Liver (tissue), 3 donors: ENCODE results near the gene PUS3.
A peak's percentile ranks its signal among the peaks of the same experiment; 100 is the strongest.

Experiments
- FOXA1 ChIP-seq: IDR thresholded peaks from 2 replicates; pipeline ENCODE4 v1.6.1; 2016; ENCODE audit warnings: antibody characterized with exemption
- GABPA ChIP-seq, 2 donors: IDR thresholded peaks in 1 of 2; conservative IDR thresholded peaks in 1 of 2; 2 replicates each; pipeline ENCODE4 v1.6.1; 2016; ENCODE audit warnings: antibody characterized with exemption in 2 of 2, mild to moderate bottlenecking in 1 of 2, moderate library complexity in 1 of 2
- NR2F2 ChIP-seq: IDR thresholded peaks from 2 replicates; pipeline ENCODE4 v1.6.1; 2016; ENCODE audit warnings: antibody characterized with exemption
- SP1 ChIP-seq: IDR thresholded peaks from 2 replicates; pipeline ENCODE4 v1.6.1; 2018; ENCODE audit warnings: antibody characterized with exemption, mild to moderate bottlenecking
- YY1 ChIP-seq: IDR thresholded peaks from 2 replicates; pipeline ENCODE4 v1.6.1; 2016; ENCODE audit warnings: antibody characterized with exemption, mild to moderate bottlenecking
- TF ChIP-seq, protein P1 (sequence below): IDR thresholded peaks from 2 replicates; pipeline ENCODE4 v1.6.1; 2016; ENCODE audit warnings: antibody characterized with exemption, mild to moderate bottlenecking
- TF ChIP-seq, protein P2 (sequence below): fragments of 150-350 bp; IDR thresholded peaks from 2 replicates; pipeline ENCODE4 v1.5.1; 2017; ENCODE audit warnings: improper control_type of control experiment, low read depth, low read length; ENCODE audit not compliant: missing input control
- TF ChIP-seq, protein P3 (sequence below): IDR thresholded peaks from 2 replicates; pipeline ENCODE4 v1.6.1; 2016; ENCODE audit warnings: antibody characterized with exemption
- donor health status: healthy.
- donor health status: healthy.

DNA sequence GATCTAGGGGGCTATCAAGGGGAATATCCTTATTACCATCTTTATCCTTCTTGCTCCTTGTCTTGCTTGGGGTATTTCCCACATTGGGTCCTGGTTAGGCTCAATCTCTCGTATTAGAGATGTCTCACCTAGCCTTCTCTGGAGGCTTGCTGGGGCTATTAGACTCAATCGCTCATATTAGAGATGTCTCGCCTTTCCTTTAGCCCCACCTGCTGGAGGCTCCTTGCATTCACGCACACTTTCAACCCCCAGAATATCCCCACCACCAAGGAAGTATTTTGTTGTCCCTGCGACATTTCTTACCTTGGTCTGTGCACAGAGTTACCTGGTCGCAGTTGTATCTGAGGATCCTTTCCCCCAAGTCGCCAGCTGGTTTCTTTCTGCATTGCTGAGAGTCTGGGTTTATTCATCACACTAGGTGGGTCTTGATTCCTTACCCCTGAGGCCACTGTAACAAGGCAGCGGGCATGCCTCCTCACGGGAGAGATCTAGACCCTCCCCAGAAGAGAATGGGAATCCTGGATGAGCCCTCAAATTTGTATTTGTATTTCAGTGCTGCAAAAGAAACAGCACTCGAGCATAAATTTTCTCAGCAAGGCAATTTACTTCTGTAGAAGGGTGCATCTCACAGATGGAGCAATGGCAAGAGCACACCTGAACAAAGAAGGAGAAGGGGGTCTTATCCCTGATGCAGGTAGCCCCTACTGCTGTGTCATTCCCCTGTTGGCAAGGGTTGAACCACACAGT, 31.4 kb downstream of the PUS3 start:
- TF ChIP-seq FOXA1 = no peak
- TF ChIP-seq NR2F2 = no peak
- no peak for TF ChIP-seq YY1
- no peak for TF ChIP-seq GABPA (IDR thresholded peaks at IDR 0.05 in 1 of 2, conservative IDR thresholded peaks at IDR 0.05 in 1 of 2)
- TF ChIP-seq, protein P1, sequence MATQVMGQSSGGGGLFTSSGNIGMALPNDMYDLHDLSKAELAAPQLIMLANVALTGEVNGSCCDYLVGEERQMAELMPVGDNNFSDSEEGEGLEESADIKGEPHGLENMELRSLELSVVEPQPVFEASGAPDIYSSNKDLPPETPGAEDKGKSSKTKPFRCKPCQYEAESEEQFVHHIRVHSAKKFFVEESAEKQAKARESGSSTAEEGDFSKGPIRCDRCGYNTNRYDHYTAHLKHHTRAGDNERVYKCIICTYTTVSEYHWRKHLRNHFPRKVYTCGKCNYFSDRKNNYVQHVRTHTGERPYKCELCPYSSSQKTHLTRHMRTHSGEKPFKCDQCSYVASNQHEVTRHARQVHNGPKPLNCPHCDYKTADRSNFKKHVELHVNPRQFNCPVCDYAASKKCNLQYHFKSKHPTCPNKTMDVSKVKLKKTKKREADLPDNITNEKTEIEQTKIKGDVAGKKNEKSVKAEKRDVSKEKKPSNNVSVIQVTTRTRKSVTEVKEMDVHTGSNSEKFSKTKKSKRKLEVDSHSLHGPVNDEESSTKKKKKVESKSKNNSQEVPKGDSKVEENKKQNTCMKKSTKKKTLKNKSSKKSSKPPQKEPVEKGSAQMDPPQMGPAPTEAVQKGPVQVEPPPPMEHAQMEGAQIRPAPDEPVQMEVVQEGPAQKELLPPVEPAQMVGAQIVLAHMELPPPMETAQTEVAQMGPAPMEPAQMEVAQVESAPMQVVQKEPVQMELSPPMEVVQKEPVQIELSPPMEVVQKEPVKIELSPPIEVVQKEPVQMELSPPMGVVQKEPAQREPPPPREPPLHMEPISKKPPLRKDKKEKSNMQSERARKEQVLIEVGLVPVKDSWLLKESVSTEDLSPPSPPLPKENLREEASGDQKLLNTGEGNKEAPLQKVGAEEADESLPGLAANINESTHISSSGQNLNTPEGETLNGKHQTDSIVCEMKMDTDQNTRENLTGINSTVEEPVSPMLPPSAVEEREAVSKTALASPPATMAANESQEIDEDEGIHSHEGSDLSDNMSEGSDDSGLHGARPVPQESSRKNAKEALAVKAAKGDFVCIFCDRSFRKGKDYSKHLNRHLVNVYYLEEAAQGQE = no peak
- TF ChIP-seq SP1 = no peak
- TF ChIP-seq, protein P2, sequence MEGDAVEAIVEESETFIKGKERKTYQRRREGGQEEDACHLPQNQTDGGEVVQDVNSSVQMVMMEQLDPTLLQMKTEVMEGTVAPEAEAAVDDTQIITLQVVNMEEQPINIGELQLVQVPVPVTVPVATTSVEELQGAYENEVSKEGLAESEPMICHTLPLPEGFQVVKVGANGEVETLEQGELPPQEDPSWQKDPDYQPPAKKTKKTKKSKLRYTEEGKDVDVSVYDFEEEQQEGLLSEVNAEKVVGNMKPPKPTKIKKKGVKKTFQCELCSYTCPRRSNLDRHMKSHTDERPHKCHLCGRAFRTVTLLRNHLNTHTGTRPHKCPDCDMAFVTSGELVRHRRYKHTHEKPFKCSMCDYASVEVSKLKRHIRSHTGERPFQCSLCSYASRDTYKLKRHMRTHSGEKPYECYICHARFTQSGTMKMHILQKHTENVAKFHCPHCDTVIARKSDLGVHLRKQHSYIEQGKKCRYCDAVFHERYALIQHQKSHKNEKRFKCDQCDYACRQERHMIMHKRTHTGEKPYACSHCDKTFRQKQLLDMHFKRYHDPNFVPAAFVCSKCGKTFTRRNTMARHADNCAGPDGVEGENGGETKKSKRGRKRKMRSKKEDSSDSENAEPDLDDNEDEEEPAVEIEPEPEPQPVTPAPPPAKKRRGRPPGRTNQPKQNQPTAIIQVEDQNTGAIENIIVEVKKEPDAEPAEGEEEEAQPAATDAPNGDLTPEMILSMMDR = peak; percentile 36
- TF ChIP-seq, protein P3, sequence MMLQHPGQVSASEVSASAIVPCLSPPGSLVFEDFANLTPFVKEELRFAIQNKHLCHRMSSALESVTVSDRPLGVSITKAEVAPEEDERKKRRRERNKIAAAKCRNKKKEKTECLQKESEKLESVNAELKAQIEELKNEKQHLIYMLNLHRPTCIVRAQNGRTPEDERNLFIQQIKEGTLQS = no peak
